IMR-90 (cell line): ENCODE results near the gene ING5.
"Not testable (repeated sequence)": the region's sequence is repeated elsewhere in the genome, so short reads cannot be mapped to it uniquely, and the experiment has no call there.

Experiments used
- BHLHE40 ChIP-seq: fragments of 150-350 bp; IDR thresholded peaks from 2 replicates; pipeline ENCODE4 v1.6.1; 2016; ENCODE audit warnings: mild to moderate bottlenecking, low read depth, low read length
- CEBPB ChIP-seq: IDR thresholded peaks from 2 replicates; pipeline ENCODE4 v1.6.1; 2012; ENCODE audit warnings: low read depth, low read length, improper control_type of control experiment
- CHD1 ChIP-seq: IDR thresholded peaks from 2 replicates; pipeline ENCODE4 v1.6.1; 2012; ENCODE audit warnings: low read depth, low read length, improper control_type of control experiment
- MAFK ChIP-seq: IDR thresholded peaks from 2 replicates; pipeline ENCODE4 v1.6.1; 2012; ENCODE audit warnings: low read depth, low read length, improper control_type of control experiment
- POLR2A ChIP-seq: IDR thresholded peaks from 2 replicates; pipeline ENCODE4 v1.6.1; 2012; ENCODE audit warnings: mild to moderate bottlenecking, low read depth, low read length
- SMC3 ChIP-seq: fragments of 150-350 bp; IDR thresholded peaks from 2 replicates; pipeline ENCODE4 v1.6.1; 2016; ENCODE audit warnings: low read depth, mild to moderate bottlenecking, antibody characterized with exemption, low read length, moderate library complexity
- TF ChIP-seq, protein P1 (sequence below): conservative IDR thresholded peaks from 2 replicates; pipeline ENCODE4 v1.5.1; 2012; ENCODE audit warnings: mild to moderate bottlenecking, low read depth, low read length, improper control_type of control experiment
- TF ChIP-seq, protein P2 (sequence below): fragments of 150-350 bp; IDR thresholded peaks from 2 replicates; pipeline ENCODE4 v1.6.1; 2017; ENCODE audit warnings: mild to moderate bottlenecking, antibody characterized with exemption, low read length, low read depth

DNA sequence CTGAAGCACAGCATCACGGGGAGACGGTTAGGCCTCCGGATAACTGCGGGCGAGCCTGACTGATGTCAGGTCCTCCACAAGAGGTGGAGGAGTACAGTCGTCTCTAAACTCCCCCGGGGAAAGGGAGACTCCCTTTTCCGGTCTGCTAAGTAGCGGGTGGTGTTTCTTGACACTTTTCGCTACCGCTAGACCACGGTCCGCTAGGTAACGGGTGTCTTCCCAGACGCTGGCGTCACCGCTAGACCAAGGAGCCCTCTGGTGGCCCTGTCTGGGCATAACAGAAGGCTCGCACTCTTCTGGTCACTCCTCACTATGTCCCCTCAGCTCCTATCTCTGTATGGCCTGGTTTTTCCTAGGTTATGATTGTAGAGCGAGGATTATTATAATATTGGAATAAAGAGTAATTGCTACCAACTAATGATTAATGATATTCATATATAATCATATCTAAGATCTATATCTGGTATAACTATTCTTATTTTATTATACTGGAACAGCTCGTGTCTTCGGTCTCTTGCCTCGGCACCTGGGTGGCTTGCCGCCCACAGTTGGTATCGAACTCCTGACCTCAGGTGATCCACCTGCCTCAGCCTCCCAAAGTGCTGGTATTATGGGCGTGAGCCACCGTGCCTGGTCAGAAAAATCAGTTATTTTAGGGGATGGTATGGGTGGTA lies 30.8 kb downstream of the ING5 start:
- TF ChIP-seq, protein P1, sequence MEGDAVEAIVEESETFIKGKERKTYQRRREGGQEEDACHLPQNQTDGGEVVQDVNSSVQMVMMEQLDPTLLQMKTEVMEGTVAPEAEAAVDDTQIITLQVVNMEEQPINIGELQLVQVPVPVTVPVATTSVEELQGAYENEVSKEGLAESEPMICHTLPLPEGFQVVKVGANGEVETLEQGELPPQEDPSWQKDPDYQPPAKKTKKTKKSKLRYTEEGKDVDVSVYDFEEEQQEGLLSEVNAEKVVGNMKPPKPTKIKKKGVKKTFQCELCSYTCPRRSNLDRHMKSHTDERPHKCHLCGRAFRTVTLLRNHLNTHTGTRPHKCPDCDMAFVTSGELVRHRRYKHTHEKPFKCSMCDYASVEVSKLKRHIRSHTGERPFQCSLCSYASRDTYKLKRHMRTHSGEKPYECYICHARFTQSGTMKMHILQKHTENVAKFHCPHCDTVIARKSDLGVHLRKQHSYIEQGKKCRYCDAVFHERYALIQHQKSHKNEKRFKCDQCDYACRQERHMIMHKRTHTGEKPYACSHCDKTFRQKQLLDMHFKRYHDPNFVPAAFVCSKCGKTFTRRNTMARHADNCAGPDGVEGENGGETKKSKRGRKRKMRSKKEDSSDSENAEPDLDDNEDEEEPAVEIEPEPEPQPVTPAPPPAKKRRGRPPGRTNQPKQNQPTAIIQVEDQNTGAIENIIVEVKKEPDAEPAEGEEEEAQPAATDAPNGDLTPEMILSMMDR: peak; percentile 26; the same call in 1 of the 2 replicates
- TF ChIP-seq CEBPB, POLR2A, CHD1, MAFK, BHLHE40: not testable (repeated sequence)
- TF ChIP-seq, protein P2, sequence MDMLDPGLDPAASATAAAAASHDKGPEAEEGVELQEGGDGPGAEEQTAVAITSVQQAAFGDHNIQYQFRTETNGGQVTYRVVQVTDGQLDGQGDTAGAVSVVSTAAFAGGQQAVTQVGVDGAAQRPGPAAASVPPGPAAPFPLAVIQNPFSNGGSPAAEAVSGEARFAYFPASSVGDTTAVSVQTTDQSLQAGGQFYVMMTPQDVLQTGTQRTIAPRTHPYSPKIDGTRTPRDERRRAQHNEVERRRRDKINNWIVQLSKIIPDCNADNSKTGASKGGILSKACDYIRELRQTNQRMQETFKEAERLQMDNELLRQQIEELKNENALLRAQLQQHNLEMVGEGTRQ: not testable (repeated sequence)
- TF ChIP-seq SMC3: peak; percentile 32
